A172 (cell line): Measurements from ENCODE around the gene WDR75. TPM values are rescaled to one million over a fixed set of nuclear protein-coding genes. Genes with fewer than 3 reads are reported as not detected.
A peak's percentile ranks its signal among the peaks of the same experiment; 100 is the strongest.
"Not testable (repeated sequence)": the region's sequence is repeated elsewhere in the genome, so short reads cannot be mapped to it uniquely, and the experiment has no call there.

Experiments used
- DNase-seq: peaks from one replicate; pipeline ENCODE4 v3.0.0-alpha.2; 2015; ENCODE audit warnings: low spot score
- total RNA-seq: library from RNA; depleted of rRNA; stranded (reverse); fragments of >200 nt; shearing (Covaris generic); gene quantifications from 2 replicates; pipeline ENCODE4 v1.2.3, GENCODE V29; 2014

WDR75 gene
- total RNA-seq, 1 experiment from 2014 or later, result 63.3 TPM

DNA sequence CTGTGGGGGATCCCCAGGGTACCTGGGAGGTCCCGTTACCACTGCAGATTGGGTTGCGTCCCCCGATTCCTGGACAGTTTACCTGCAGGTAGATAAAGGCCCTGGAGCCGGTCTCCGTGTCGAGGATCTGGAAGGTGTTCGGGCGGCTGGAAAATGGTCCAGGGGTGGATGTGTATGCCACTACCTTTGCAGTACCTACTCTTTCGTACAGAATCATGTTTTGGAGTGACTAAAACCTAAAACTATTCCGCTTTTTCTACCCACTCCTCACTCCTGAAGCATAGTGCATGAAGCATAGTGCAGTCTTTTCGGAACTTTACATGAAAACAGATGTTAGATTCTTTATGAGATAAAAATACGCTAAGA, 418 bp downstream of the WDR75 start:
- peak; percentile 30 for DNase-seq

DNA sequence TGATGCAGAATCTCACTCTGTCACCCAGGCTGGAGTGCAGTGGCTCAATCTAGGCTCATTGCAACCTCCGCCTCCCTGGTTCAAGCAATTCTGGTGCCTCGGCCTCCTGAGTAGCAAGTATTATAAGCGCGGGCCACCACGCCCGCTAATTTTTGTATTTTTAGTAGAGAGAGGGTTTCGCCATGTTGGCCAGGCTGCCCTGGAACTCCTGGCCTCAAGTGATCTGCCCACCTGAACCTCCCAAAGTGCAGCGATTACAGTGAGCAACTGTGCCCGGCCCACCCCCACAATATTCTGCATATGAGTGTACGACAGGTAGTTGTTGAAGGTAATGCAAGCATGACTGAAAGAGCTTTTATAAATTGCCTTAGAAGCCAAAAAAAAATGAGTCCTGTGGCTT, 1.2 kb downstream of the WDR75 start:
- DNase-seq, result no peak

DNA sequence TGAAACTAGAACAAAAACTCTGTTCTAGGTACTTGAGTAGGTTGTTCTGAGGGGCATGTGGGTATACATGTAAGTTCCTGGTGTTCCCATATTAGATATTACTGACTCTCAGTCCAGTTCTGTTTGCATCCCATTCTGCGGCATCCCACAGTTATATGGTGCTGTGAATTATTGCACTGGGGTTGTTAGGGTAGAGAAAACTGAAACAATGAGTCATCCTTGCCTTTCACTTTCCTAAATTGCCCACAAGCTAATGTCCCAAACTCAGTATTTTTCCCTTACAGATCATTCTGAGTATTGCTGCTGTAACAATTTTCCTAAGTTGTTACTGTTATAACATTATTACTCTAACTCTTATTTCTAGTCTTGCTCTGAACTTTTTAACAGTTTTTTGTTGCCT, 3.0 kb downstream of the WDR75 start:
- DNase-seq, result peak; percentile 13

DNA sequence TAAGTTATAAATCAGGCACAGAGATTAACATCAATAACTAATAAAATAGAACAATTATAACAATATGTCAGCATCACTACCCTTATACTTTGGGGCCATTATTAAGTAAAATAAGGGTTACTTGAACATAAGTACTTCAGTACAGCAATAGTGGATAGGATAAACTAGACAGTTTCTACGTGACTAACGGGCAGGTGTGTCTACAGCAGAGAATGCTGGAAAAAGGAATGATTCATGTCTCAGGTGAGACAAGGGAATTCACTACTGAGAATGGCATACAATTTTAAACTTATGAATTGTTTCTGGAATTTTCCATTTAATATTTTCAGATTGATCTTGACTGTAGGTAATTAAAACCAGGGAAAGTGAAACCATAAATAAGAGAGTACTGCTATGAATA, 5.5 kb downstream of the WDR75 start:
- no peak for DNase-seq

DNA sequence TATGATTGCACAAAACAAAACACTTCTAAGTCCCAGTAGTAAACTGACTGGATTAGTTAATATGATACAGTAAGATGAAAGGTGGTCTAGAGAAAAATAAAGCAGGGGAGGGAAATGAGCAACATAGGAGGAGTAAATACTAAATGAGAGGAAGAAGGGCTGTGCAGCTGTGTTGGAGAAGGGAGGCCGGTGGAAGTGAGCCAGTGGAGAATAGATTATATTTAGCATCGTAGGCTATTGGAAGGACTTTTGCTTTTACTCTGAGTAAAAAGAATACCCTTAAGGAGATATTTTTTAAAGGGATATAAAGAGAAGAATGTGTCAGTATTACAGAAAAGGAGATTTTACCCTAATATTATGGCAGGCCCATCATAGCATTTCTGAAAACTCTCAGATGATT, 12.7 kb downstream of the WDR75 start:
- DNase-seq, result no peak

DNA sequence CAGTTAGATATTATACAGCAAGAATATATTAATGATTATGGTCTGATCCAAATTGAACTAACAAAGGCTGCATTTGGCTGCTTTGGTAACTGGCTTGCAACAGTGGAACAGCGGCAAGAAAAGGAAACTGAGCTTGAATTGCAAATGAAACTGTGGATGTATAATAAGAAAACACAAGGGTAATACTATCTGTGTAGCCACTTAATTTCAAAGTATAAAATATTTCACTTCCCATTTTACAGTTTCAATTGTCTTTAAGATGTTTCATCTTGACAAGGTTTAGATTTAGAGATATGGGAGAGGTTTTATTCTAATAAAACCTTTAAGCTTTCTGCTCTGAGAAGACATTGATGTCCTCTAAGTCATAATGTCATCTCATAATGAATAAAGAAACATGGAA, 23.8 kb downstream of the WDR75 start:
- no peak for DNase-seq

DNA sequence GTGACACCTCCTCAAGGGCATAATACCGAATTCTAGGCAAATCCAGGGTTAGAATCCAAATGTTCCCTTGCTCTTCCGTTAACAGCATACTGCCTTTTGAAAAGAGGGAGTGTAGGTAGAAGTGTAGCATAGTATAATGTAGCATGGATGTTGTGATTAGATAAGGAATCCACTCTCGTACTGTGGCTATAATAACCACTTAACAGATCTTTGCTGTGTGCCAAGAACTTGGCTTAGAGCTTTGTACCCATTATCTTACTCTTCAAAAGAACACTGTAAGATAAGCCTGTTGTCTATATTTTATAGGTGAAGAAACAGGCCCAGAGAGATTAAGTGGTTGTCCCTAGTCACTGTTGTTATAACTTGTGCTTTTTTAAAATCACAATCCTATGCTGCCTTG, 24.2 kb downstream of the WDR75 start:
- DNase-seq, result no peak

DNA sequence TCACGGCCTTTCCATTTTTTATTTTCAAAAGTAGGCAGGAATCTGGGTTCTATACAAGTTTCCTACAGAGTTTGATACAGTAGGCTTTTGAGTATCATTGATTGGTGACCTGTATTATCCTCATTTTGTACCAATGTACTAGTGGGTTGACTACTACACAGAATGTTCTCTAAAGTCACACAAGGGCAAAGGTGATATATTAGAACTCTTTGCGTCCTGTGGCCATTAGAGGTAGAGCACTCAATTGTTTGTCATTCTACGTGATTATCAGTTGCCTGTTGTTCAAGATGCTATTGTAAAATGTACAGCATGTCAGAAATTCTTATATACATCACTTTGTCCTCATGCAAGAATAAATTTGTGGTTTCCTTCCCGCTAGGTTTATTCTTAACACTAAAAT, 24.8 kb downstream of the WDR75 start:
- no peak for DNase-seq

DNA sequence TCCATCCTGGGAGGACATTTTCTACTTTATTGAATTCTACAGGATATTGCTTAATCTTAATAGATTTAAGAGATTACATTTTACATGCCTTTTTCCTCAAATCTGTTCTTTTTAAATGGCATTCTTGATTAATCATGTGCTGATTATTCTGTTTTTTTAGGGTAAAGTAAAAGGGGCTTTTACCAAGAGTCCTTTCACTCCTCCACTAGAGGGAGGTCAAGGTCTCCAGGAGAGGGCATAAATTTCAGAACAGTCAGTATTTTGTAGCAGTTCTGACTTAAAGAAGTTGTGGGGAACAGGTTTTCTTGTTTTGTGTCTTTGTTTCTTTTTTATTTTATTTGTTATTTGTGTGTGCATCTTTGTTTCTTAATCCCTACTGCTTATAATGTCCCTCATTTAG, 25.4 kb downstream of the WDR75 start:
- peak; percentile 19 for DNase-seq

DNA sequence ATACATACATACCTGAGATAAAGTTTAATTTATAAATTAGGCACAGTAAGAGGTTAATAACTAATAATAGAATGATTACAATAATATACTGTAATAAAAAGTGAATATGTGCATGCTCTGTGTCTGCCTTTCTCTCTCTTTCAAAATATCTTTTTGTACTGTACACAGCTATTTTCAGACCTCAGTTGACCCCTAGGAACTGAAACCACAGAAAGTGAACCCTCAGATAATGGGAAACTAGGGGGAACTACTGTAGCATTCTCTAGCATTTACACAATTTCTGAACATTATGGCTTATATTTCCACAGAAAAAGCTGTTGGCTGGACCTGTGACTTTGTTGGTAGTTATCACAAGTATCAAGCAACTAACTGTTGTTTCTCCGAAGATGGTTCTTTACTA, 25.9 kb downstream of the WDR75 start:
- DNase-seq, result no peak

DNA sequence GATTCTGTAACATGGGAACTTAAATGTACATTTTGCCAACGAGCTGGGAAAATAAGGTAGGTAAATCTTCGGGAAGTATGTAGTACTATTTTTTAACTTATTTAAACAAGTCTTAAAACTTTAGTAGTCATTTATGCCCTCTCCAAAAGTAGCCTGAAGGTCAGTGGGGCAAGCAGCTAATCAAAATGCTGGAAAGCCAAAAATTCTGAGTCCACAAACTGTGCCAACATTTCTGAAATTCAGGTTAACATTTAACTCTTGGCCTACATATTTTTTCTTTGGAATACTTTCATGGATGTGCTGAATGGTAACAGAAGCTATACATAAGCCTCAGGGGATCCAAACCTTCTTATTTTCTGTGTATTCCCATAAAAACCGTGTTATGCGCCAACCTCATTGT, 26.3 kb downstream of the WDR75 start:
- DNase-seq, result no peak

DNA sequence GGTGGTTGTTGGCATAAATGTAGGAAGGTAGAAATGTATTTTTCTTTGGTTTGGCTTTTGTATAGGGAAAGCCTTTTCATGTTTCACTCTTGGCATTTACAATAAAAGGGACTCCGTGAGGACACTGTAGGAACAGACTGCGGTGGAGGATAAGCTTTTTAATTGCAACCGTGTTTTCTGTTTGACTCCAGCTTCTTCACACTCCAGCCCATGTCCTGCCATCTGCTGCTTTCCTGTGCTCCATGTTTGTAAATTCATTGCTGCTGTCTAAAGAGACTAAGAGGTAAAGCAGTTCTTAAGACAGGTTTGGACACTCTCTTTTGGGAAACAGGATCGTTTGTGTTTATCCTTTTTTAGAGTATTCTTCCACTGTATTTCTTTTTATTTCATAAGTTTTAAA, 33.3 kb downstream of the WDR75 start:
- no peak for DNase-seq

DNA sequence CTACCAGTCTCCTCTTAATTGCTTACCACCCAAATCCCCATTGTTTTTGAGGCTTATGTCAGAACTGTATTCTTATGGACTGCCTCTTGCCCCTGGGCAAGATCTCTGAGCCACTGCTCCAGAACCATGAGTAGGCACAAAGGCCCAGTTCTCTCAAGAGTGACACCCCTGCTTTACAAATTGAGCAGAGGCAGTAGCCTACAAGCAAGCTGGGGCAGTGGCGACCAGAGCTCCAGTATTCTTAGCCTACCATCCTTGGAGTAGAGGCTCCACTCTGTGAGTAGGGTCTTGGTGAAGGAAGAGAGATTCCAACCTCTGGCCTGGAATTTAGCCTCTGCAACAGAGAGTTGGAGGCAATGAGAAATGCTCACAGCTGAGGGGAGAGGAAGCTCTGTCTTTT, 36.5 kb downstream of the WDR75 start:
- no peak for DNase-seq

DNA sequence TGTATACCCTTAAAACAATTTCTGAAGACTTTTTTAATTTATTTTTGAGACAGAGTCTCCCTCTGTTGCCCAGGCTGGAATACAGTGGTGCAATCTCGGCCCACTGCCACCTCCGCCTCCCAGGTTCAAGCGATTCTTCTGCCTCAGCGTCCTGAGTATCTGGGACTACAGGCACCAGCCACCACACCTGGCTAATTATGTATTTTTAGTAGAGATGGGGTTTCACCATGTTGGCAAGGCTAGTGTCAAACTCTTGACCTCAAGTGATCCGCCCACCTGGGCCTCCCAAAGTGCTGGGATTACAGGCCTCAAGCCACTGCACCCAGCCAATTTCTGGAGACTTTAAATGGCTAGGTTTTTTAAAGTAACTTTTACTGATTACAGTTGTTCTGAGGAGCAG, 37.0 kb downstream of the WDR75 start:
- DNase-seq, result not testable (repeated sequence)

DNA sequence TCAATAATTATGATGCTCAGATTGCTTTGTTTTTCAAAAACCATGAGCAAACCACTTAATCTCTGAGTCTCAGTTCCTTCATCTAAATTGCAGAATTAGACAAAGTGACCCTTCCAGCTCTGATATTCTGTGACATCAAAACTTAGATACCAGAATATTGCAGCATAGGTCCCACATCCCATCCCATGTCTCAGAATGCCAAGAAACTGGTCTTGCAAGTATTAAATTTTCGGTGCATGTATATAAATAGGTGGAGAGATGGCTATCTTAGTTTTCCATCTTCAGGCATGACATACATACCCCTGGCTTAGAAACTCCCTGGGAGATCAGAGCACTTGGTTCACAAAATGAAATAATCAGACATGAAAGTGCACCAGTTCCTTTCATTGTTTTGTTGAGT, 39.8 kb downstream of the WDR75 start:
- DNase-seq, result no peak

DNA sequence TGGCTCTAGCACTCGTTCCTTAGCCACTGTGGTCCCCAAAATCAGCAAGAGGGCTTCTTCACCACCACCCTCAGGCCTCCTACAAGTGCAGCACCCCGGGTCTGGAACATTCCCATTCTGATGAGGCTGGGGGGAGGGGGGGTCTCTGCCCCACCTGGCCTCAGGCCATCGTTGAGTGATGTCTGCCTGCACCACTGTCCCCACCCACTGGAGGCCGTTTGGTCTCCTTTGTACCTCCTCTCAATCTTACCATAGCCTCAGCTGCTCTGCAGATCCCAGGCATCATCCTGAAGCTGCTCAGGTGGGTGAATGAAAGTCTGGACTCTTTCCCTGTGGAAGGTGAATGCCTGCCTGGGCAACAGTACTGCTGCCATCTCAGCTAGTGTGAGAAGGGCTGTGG, 42.3 kb downstream of the WDR75 start:
- no peak for DNase-seq

DNA sequence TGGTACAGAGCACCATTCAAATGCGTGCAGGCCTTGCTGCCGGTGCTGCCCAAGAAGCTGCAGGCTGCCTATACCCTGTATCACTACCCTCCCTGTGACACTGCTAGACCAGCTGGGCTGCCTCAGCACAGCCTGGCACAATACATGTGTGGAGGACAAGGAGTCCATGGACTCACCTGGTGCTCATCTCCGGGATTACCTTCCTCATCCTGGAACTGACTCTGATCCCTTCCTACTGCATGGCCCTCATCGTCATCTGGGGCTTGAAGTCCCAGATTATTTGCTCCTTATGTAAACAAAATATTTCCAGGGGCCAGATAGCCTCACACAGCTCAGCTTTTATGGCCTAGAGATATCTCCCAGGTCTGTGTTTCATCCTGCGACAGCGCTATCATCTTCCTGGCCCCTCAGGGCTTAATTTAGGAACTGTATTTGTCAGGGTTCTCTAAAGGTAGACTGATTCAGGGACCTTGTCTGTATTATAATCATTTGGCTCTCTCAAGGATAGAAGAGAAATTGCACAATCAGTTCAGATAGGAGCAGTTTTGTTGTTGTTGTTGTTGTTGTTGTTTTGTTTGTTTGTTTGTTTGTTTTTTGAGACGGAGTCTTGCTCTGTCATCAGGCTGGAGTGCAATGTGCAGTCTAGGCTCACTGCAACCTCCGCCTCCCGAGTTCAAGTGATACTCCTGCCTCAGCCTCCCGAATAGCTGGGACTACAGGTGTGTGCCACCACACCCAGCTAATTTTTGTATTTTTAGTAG, 42.9 kb downstream of the WDR75 start:
- no peak for DNase-seq

DNA sequence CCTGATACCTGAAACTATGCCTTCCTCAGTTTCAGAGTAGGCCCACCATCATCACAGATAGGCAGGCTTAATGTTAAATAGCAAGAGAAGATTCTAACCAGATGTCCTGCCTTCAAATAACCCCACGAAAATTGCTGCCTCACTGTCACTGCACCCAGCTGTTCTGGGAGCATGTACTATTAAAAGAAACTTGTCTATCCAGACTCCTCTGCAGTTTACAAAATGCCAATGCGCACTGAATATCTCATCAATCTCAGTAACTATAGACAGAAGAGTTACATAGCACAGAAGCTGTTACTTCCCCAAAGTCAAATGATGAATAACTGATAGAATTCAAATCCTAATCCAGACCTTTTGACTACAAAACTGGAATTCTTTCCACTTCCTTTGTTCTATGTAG, 43.9 kb downstream of the WDR75 start:
- no peak for DNase-seq

DNA sequence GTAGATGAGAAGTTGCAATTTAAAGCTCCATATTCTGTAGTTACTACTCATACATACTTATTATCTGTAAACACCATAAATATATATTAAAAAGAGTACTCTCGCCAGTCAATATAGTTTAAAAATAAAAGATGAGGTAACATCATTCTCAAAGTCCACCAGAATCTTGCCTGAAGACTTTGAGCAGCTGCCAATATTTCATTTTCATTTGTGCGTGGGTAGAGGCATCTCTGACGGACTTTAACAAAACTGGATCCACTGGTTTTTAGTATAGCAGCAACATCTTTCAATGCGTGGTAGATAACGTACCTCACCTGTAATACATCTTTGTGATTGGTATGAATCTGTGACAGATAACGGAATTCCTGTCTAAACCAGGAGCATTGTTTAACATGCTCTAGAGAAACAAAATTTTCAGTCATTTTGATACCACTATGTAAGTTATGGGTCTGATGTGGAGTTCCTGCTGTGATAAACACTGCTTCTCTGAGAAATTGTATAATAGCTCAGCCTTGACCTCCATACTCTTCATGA, 45.0 kb downstream of the WDR75 start:
- DNase-seq, result no peak

DNA sequence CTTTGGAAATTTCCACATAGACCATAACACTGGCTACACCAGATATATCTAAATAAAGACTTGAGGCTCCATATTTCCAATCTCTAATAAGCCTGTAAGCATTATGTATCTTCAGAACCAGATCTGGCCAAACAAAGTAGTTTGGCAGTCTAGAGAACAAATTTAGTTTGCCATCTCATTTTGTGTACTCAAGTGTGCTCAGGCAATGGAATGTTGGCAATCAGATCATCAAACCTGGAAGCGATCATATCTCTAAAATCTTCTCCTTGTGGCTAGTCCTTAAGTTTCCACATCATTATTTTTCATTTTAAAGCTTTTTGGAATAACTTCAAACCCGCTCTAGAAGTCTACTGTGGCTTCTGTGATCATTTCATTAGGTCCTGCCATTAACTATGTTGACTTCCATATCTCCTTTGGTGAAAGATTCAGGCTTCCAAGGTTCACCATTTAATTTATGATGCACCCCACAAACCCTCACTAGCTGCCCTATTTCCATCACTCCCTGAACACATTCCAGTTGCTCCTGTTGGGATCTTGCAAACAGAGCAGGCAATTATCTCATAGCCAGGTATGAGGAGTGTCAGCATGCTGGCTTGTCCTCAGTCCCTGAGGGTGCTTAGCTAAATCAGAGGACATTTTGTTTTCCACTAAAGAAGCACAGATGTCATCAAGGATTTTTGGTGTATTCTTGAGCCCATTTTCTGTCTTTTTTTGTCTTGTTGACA, 46.2 kb downstream of the WDR75 start:
- DNase-seq, result no peak

DNA sequence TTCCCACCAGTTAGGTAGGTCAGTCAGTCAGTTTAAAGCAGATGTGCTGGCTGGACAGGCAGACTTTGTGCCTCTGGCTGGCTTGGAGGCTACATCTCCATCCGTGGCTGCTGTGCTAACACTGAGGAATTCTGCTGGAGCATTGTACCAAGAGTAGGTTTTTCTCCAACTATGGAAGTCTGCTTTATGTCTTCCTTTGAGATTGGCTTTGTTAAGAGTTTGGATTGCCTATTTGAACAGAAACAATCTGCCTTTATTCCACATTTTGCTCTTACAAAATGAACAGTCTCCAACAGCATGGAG, 46.7 kb downstream of the WDR75 start:
- no peak for DNase-seq

DNA sequence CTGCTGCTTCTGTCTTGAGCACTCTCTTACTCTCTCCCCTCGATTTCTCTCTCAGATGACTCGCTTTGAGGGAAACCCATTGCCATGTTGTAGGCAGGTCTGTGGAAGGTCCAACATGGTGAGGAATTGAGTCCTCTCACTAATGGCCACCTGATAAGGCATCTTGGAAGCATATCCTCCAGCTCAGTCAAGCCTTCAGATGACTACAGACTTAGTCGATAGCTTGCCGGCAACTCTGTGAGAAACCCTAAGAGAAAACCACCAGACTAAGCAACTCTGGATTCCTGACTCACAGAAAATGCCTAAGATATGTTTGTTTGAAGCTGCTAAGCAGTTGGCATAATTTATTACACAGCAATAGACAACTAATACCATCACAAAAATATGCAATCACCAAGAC, 51.2 kb downstream of the WDR75 start:
- no peak for DNase-seq

DNA sequence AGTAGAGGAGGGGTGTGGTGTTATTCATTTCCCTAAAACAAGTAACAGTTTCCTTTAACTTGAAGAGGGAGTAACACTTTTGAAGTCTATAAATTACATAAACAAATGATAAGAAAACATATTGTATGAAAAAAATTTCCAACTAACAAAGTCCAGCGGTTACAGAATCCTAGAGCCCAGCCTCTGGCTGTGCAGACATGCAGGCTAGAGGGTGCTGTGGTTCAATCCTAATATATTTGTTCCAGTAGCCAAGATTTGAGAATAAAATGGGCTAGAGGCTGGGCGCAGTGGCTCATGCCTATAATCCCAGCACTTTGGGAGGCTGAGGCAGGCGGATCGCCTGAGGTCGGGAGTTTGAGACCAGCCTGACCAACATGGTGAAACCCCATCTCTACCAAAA, 56.9 kb downstream of the WDR75 start:
- DNase-seq, result no peak

DNA sequence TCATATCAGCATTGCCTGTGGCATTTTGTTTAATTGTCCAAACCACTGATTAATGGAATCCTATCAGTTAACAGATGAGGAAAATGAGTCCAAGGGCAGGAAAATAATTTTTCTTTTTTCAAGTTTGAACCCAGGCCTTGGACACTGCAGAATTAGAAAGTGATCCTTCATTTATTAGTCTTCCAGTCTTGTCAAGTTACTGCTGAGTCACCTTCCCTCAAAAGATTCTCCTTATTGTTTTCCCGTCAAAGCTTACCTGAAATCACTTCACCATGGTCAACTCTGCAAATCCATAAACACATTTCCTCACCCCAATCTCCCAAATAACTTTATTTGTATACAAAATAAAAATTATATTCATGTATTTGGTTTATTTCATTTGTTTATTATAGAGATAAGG, 57.9 kb downstream of the WDR75 start:
- no peak for DNase-seq
